Caco-2 (cell line): ENCODE data around the gene HSD17B12. TPM values are rescaled to one million over a fixed set of nuclear protein-coding genes. Genes with fewer than 3 reads are reported as not detected.

Source experiments
- BruUV-seq: library from RNA; stranded (reverse); fragments of 400-500 nt; replicated peaks from 2 replicates; lab custom pipeline; 2021; lab: Mats Ljungman, UMichigan
- CTCF ChIA-PET: fragments of 300-600 bp; sonication (Branson Sonifier 250); formaldehyde crosslinking; loops from one replicate; lab custom pipeline; 2022; ENCODE audit warnings: antibody characterized with exemption; lab: Charles Lee
- POLR2A ChIA-PET: fragments of 300-600 bp; sonication (Branson Sonifier 250); formaldehyde crosslinking; loops from one replicate; lab custom pipeline; 2022; ENCODE audit warnings: antibody characterized with exemption; lab: Charles Lee
- DNase-seq, 2 experiments: peaks; one replicate each; pipeline versions ENCODE4 v3.0.0 to v3.0.0-alpha.2; 2020 to 2022
- H3K27me3 ChIP-seq: replicated peaks from 2 replicates; pipeline ENCODE4 v1.6.0; 2011; ENCODE audit warnings: low read length; ENCODE audit not compliant: control insufficient read depth, insufficient read depth
- H3K36me3 ChIP-seq: 2 replicates; pipeline ENCODE4 v1.5.1; 2011; ENCODE audit warnings: low read length; ENCODE audit not compliant: control insufficient read depth, insufficient read depth
- H3K4me1 ChIP-seq: fragments of 250-450 bp; sonication (Bioruptor Pico); 2 replicates; pipeline ENCODE4 v1.5.1; 2020; ENCODE audit warnings: mild to moderate bottlenecking
- H3K4me3 ChIP-seq: 2 replicates; pipeline ENCODE4 v1.5.1; 2011; ENCODE audit warnings: low read depth, mild to moderate bottlenecking, control low read depth, low read length
- H3K9me3 ChIP-seq: fragments of 250-450 bp; sonication (Bioruptor Pico); 2 replicates; pipeline ENCODE4 v1.5.1; 2020; ENCODE audit warnings: mild to moderate bottlenecking, moderate library complexity
- H3K27ac Mint-ChIP-seq: one replicate; pipeline ENCODE4 v1.8.0; 2022; ENCODE audit warnings: mixed read lengths; ENCODE audit not compliant: unreplicated experiment
- H3K27me3 Mint-ChIP-seq: one replicate; pipeline ENCODE4 v1.8.0; 2022; ENCODE audit warnings: mixed read lengths; ENCODE audit not compliant: insufficient read depth, unreplicated experiment
- H3K36me3 Mint-ChIP-seq: one replicate; pipeline ENCODE4 v1.8.0; 2022; ENCODE audit warnings: mild to moderate bottlenecking, mixed read lengths; ENCODE audit not compliant: insufficient read depth, unreplicated experiment
- H3K4me1 Mint-ChIP-seq: one replicate; pipeline ENCODE4 v1.8.0; 2022; ENCODE audit warnings: low read depth, mixed read lengths; ENCODE audit not compliant: unreplicated experiment
- H3K4me3 Mint-ChIP-seq: one replicate; pipeline ENCODE4 v1.8.0; 2022; ENCODE audit warnings: mild to moderate bottlenecking, moderate library complexity, mixed read lengths; ENCODE audit not compliant: unreplicated experiment
- H3K9me3 Mint-ChIP-seq: one replicate; pipeline ENCODE4 v1.8.0; 2022; ENCODE audit warnings: mixed read lengths; ENCODE audit not compliant: unreplicated experiment
- CTCF ChIP-seq, 2 experiments: fragments of 200-600 bp in 1 of 2; IDR thresholded peaks; 1 replicate in 1 of 2; 2 replicates in 1 of 2; pipeline versions ENCODE4 v1.5.1 to v1.8.0; 2011 to 2022; ENCODE audit warnings: antibody characterized with exemption in 1 of 2, control low read depth in 1 of 2, inconsistent platforms in 1 of 2, low read depth in 1 of 2, low read length in 1 of 2, mild to moderate bottlenecking in 1 of 2, moderate library complexity in 1 of 2; ENCODE audit not compliant: insufficient read depth in 1 of 2, severe bottlenecking in 1 of 2, unreplicated experiment in 1 of 2
- intact Hi-C: fragments of 100-400 bp; cut with micrococcal nuclease; formaldehyde crosslinking; loops from one replicate; pipeline ENCODE4 v1.10.0; 2022; ENCODE audit not compliant: unreplicated experiment
- total RNA-seq: library from RNA; stranded (reverse); gene quantifications from 2 replicates; pipeline ENCODE4 v1.2.3, GENCODE V29; 2022

The HSD17B12 gene
- total RNA-seq, 1 experiment from 2014 or later: 155 TPM

GRCh38 chr11:43643898-43644620, 36.5 kb upstream of the HSD17B12 start:
- DNase-seq: peak; percentile 82 to 88
- Mint-ChIP-seq H3K9me3 (no peaks in the 10 kb centered on the region), H3K27ac (peak overlapping the region; percentile 92), H3K4me3 (peak overlapping the region; percentile 79), H3K4me1 (no peaks in the 10 kb centered on the region), H3K36me3 (peaks cover 8% of the 10 kb centered on the region), H3K27me3 (peaks cover 12% of the 10 kb centered on the region)
- Histone ChIP-seq H3K4me1 (0 out of 2 replicates have a peak, but pooled peaks cover 5% of the 10 kb centered on the region), H3K27me3 (no peaks in the 10 kb centered on the region), H3K9me3 (no peaks in the 10 kb centered on the region), H3K4me3 (peak overlapping the region; percentile 83), H3K36me3 (no peaks in the 10 kb centered on the region)
- no TSS peak for BruUV-seq
- ChIA-PET POLR2A (no interaction called here), CTCF (no interaction called here)
- intact Hi-C loops: loop anchor here (5.0 kb wide), 1 partner anchor 93 kb away; no protein-coding TSS in a partner anchor
- TF ChIP-seq CTCF (IDR thresholded peaks at IDR 0.05; ENCODE audit: insufficient read depth in 1 of 2, low read depth in 1 of 2, low read length in 1 of 2, severe bottlenecking in 1 of 2, unreplicated experiment in 1 of 2): no peak

GRCh38 chr11:43644621-43645299, 35.8 kb upstream of the HSD17B12 start:
- peaks cover 7% of the 10 kb centered on the region for H3K9me3 Mint-ChIP-seq
- POLR2A ChIA-PET: no interaction called here
- H3K27me3 Mint-ChIP-seq: peaks cover 5% of the 10 kb centered on the region
- H3K27me3 ChIP-seq: no peaks in the 10 kb centered on the region
- H3K36me3 ChIP-seq: no peaks in the 10 kb centered on the region
- intact Hi-C loops: loop anchor here (5.0 kb wide), 1 partner anchor 93 kb away; no protein-coding TSS in a partner anchor
- H3K4me3 Mint-ChIP-seq: peak overlapping the region; percentile 79
- peak overlapping the region; percentile 92 for H3K27ac Mint-ChIP-seq
- CTCF ChIA-PET: no interaction called here
- TSS peak; percentile 77 for BruUV-seq
- peaks cover 8% of the 10 kb centered on the region for H3K36me3 Mint-ChIP-seq
- TF ChIP-seq CTCF (IDR thresholded peaks at IDR 0.05; ENCODE audit: insufficient read depth in 1 of 2, low read depth in 1 of 2, low read length in 1 of 2, severe bottlenecking in 1 of 2, unreplicated experiment in 1 of 2): no peak
- H3K4me1 Mint-ChIP-seq: peaks cover 3% of the 10 kb centered on the region
- H3K9me3 ChIP-seq: no peaks in the 10 kb centered on the region
- peak in 1 of 2 experiments; percentile 2 for DNase-seq
- H3K4me3 ChIP-seq: peak overlapping the region; percentile 83
- peaks cover 8% of the 10 kb centered on the region; the same call in 1 of the 2 replicates for H3K4me1 ChIP-seq

- H3K4me1 ChIP-seq: peaks cover 9% of the 10 kb centered on the region; the same call in 1 of the 2 replicates
- peaks cover 24% of the 10 kb centered on the region for H3K9me3 Mint-ChIP-seq
- no peak overlapping the region for H3K4me3 ChIP-seq
- intact Hi-C loops: no loop called here
- H3K36me3 ChIP-seq: no peaks in the 10 kb centered on the region
- no peaks in the 10 kb centered on the region for H3K27me3 Mint-ChIP-seq
- ChIA-PET POLR2A (interaction anchor here (0.7 kb wide), 1 partner anchor 27 kb away, joined by 3 read pairs; no protein-coding TSS in a partner anchor), CTCF (interaction anchor here (0.7 kb wide), 1 partner anchor 388 kb away, joined by 4 read pairs; no protein-coding TSS in a partner anchor)
- peaks cover 10% of the 10 kb centered on the region for H3K4me1 Mint-ChIP-seq
- H3K4me3 Mint-ChIP-seq: no peak overlapping the region
- H3K27ac Mint-ChIP-seq: no peak overlapping the region
- TF ChIP-seq CTCF (IDR thresholded peaks at IDR 0.05; ENCODE audit: insufficient read depth in 1 of 2, low read depth in 1 of 2, low read length in 1 of 2, severe bottlenecking in 1 of 2, unreplicated experiment in 1 of 2): no peak
- no peak for DNase-seq
- H3K36me3 Mint-ChIP-seq: peaks cover 8% of the 10 kb centered on the region
- no peaks in the 10 kb centered on the region for H3K27me3 ChIP-seq
- H3K9me3 ChIP-seq: 0 out of 2 replicates have a peak, but pooled peaks cover 5% of the 10 kb centered on the region
- no TSS peak for BruUV-seq
These were observed 33.8 kb upstream of the HSD17B12 start for GRCh38 chr11:43646767-43647166.
